DND-41 (cell line): Measurements from ENCODE around the gene LYPD6B.

Experiments used
- ATAC-seq: fragments of 200-7000 bp; cut with Tn5 transposase; 3 replicates; pipeline ENCODE4 v1.9.1; 2021; ENCODE audit warnings: low read depth; ENCODE audit not compliant: insufficient read depth
- DNase-seq: peaks from one replicate; pipeline ENCODE4 v3.0.0-alpha.2; 2020
- H2AFZ ChIP-seq: 2 replicates; pipeline ENCODE4 v1.6.0; 2012; ENCODE audit warnings: low read depth, low read length
- H3K27ac ChIP-seq: 2 replicates; pipeline ENCODE4 v1.5.1; 2012; ENCODE audit warnings: low read length, inconsistent platforms
- H3K27me3 ChIP-seq: fragments of 200-600 bp; sonication (generic); 2 replicates; pipeline ENCODE4 v1.6.0; 2012; ENCODE audit warnings: low read length, mild to moderate bottlenecking, inconsistent platforms; ENCODE audit not compliant: insufficient read depth, poor library complexity
- H3K36me3 ChIP-seq: 2 replicates; pipeline ENCODE4 v1.5.1; 2012; ENCODE audit warnings: low read length, inconsistent platforms; ENCODE audit not compliant: insufficient read depth
- H3K4me1 ChIP-seq: 2 replicates; pipeline ENCODE4 v1.5.1; 2012; ENCODE audit warnings: mild to moderate bottlenecking, low read length; ENCODE audit not compliant: insufficient read depth
- H3K4me2 ChIP-seq: 2 replicates; pipeline ENCODE4 v1.6.0; 2012; ENCODE audit warnings: mild to moderate bottlenecking, moderate library complexity, low read length, inconsistent platforms; ENCODE audit not compliant: insufficient read depth
- H3K4me3 ChIP-seq, 2 experiments: fragments of 200-600 bp in 1 of 2; shearing (Covaris generic) in 1 of 2; 2 replicates each; pipeline ENCODE4 v1.5.1; 2012 to 2016; ENCODE audit warnings: inconsistent platforms in 2 of 2, low read length in 2 of 2, mild to moderate bottlenecking in 2 of 2, low read depth in 1 of 2, moderate library complexity in 1 of 2
- H3K79me2 ChIP-seq: 2 replicates; pipeline ENCODE4 v1.6.0; 2012; ENCODE audit warnings: low read length, inconsistent platforms; ENCODE audit not compliant: insufficient read depth
- H3K9ac ChIP-seq: 2 replicates; pipeline ENCODE4 v1.6.0; 2012; ENCODE audit warnings: low read depth, mild to moderate bottlenecking, inconsistent platforms, low read length, moderate library complexity
- H3K9me3 ChIP-seq: 2 replicates; pipeline ENCODE4 v1.5.1; 2012; ENCODE audit warnings: low read length, moderate library complexity, mild to moderate bottlenecking, inconsistent platforms; ENCODE audit not compliant: insufficient read depth, severe bottlenecking
- H4K20me1 ChIP-seq: 2 replicates; pipeline ENCODE4 v1.6.0; 2012; ENCODE audit warnings: low read length; ENCODE audit not compliant: insufficient read depth
- CTCF ChIP-seq: IDR thresholded peaks from 2 replicates; pipeline ENCODE4 v1.5.1; 2012; ENCODE audit warnings: borderline replicate concordance, low read length, moderate library complexity, mild to moderate bottlenecking; ENCODE audit not compliant: poor library complexity, severe bottlenecking; ENCODE audit errors: extremely low read depth
- EZH2 ChIP-seq: IDR thresholded peaks from 3 replicates; pipeline ENCODE4 v1.6.1; 2012; ENCODE audit warnings: borderline replicate concordance, low read depth, mild to moderate bottlenecking, moderate library complexity, low read length, inconsistent platforms; ENCODE audit not compliant: severe bottlenecking

Gene LYPD6B

GRCh38 chr2:149146876-149147275 lies 108.4 kb downstream of the LYPD6B start:
- Histone ChIP-seq H3K36me3 (no peaks in the 10 kb centered on the region), H3K79me2 (no peaks in the 10 kb centered on the region), H3K4me2 (no peak overlapping the region), H3K9me3 (no peaks in the 10 kb centered on the region), H3K4me1 (no peaks in the 10 kb centered on the region), H3K27me3 (peaks cover 4% of the 10 kb centered on the region), H2AFZ (no peak overlapping the region), H3K9ac (no peak overlapping the region), H3K4me3 (no peak overlapping the region), H4K20me1 (no peaks in the 10 kb centered on the region), H3K27ac (no peak overlapping the region)
- DNase-seq, result no peak
- no peak for ATAC-seq
- TF ChIP-seq CTCF, result no peak
- no peak for TF ChIP-seq EZH2

- Histone ChIP-seq H3K4me3 (no peak overlapping the region), H4K20me1 (no peaks in the 10 kb centered on the region), H3K4me2 (no peak overlapping the region), H3K9ac (no peak overlapping the region), H3K79me2 (no peaks in the 10 kb centered on the region), H3K27me3 (peaks cover 4% of the 10 kb centered on the region), H3K36me3 (no peaks in the 10 kb centered on the region), H3K4me1 (no peaks in the 10 kb centered on the region), H3K27ac (no peak overlapping the region), H3K9me3 (no peaks in the 10 kb centered on the region), H2AFZ (no peak overlapping the region)
- no peak for ATAC-seq
- no peak for DNase-seq
- TF ChIP-seq CTCF (no peak), EZH2 (no peak)
These were observed 109.9 kb downstream of the LYPD6B start for GRCh38 chr2:149148194-149149006.

- Histone ChIP-seq H3K9ac (no peak overlapping the region), H3K4me2 (no peak overlapping the region), H3K79me2 (no peaks in the 10 kb centered on the region), H3K36me3 (no peaks in the 10 kb centered on the region), H4K20me1 (no peaks in the 10 kb centered on the region), H3K4me1 (no peaks in the 10 kb centered on the region), H3K9me3 (no peaks in the 10 kb centered on the region), H2AFZ (no peak overlapping the region), H3K4me3 (no peak overlapping the region), H3K27ac (no peak overlapping the region), H3K27me3 (peaks cover 4% of the 10 kb centered on the region)
- ATAC-seq (no peak), DNase-seq (no peak)
- TF ChIP-seq CTCF, result no peak
- TF ChIP-seq EZH2, result no peak
These were observed 110.5 kb downstream of the LYPD6B start for GRCh38 chr2:149149007-149149297.

- no peaks in the 10 kb centered on the region for H3K9me3 ChIP-seq
- no peaks in the 10 kb centered on the region for H3K36me3 ChIP-seq
- no peak overlapping the region for H3K9ac ChIP-seq
- DNase-seq (no peak), ATAC-seq (no peak)
- H3K27me3 ChIP-seq, result peaks cover 4% of the 10 kb centered on the region
- H3K4me2 ChIP-seq, result no peak overlapping the region
- H3K4me3 ChIP-seq, result no peak overlapping the region
- H4K20me1 ChIP-seq, result no peaks in the 10 kb centered on the region
- H3K27ac ChIP-seq, result no peak overlapping the region
- no peaks in the 10 kb centered on the region for H3K4me1 ChIP-seq
- no peak for TF ChIP-seq EZH2
- no peak for TF ChIP-seq CTCF
- no peaks in the 10 kb centered on the region for H3K79me2 ChIP-seq
- no peak overlapping the region for H2AFZ ChIP-seq
These were observed 114.0 kb downstream of the LYPD6B start for GRCh38 chr2:149152469-149152953.
